Measurements from ENCODE around the gene HSF2. TPM values are rescaled to one million over a fixed set of nuclear protein-coding genes. Genes with fewer than 3 reads are reported as not detected.
A peak's percentile ranks its signal among the peaks of the same experiment; 100 is the strongest.

HSF2 gene
- total and polyA plus RNA-seq, 2 of the 13 experiments (the other 11 are each of a cell fraction or from before 2014, with no cell fraction given): 24.8 to 26.4 TPM

DNA sequence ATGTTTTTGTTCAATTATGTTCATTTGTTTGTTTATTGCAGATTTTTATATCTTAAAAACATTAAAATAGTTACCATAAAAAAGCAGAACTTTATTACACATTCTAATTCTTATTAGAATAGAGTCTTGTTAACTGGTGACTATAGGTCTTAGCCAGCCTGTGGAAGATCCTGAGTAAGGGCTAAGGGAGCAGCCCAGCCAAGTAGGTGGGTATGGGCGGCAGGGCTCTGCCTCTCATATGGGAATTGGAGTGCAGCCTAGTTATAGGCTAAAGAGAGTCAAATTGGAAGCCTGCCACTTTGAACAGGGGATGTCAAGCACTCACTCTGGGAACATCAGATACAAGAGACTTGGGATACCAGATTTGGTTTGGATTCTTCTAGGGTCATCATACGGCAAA, 10.5 kb upstream of the HSF2 start:
- H3K4me2 ChIP-seq (ENCODE audit: low read depth, low read length): no peak overlapping the region
- POLR2A ChIA-PET: no interaction called here
- H3K9me3 ChIP-seq (ENCODE audit: low read length): no peaks in the 10 kb centered on the region
- DNase-seq (ENCODE audit: low spot score): no peak
- H3K4me3 ChIP-seq (replicated peaks in 1 of 3; ENCODE audit: insufficient read depth in 1 of 3, low read depth in 2 of 3, low read length in 3 of 3): no peak overlapping the region
- no peaks in the 10 kb centered on the region for H4K20me1 ChIP-seq (ENCODE audit: insufficient read depth, low read length)
- H3K4me1 ChIP-seq (ENCODE audit: insufficient read depth, low read length): no peaks in the 10 kb centered on the region
- no peaks in the 10 kb centered on the region for H3K79me2 ChIP-seq (ENCODE audit: insufficient read depth, low read length)
- FAIRE-seq: no peak
- H3K9ac ChIP-seq (ENCODE audit: insufficient read depth, low read depth, low read length): no peak overlapping the region
- CTCF ChIA-PET (ENCODE audit: low intra/inter-chr PET ratio, low total read pairs): no interaction called here
- BruUV-seq (replicated peaks): no TSS peak
- no peak overlapping the region for H3K27ac ChIP-seq (ENCODE audit: extremely low read length, insufficient read depth, low read length)
- intact Hi-C loops (cut with micrococcal nuclease; ENCODE audit: unreplicated experiment) (no loop called here), in situ Hi-C loops (cut with HindIII; ENCODE audit: extremely low pct_ligation_motif_present, low pct_unique_long_range_greater_than_20kb) (loop anchor here (25.0 kb wide), 1 partner anchor 148 kb away; no protein-coding TSS in a partner anchor)
- WGBS (ENCODE audit: low lambda C conversion rate): 50% methylated on average over 2 of the region's 2 CpGs
- TF ChIP-seq ASH2L (IDR thresholded peaks at IDR 0.05; ENCODE audit: insufficient read length, low read depth, low read length): no peak
- TF ChIP-seq, protein P1, sequence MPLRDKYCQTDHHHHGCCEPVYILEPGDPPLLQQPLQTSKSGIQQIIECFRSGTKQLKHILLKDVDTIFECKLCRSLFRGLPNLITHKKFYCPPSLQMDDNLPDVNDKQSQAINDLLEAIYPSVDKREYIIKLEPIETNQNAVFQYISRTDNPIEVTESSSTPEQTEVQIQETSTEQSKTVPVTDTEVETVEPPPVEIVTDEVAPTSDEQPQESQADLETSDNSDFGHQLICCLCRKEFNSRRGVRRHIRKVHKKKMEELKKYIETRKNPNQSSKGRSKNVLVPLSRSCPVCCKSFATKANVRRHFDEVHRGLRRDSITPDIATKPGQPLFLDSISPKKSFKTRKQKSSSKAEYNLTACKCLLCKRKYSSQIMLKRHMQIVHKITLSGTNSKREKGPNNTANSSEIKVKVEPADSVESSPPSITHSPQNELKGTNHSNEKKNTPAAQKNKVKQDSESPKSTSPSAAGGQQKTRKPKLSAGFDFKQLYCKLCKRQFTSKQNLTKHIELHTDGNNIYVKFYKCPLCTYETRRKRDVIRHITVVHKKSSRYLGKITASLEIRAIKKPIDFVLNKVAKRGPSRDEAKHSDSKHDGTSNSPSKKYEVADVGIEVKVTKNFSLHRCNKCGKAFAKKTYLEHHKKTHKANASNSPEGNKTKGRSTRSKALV (CRISPR knock-in tag; IDR thresholded peaks at IDR 0.05): no peak
- H3K27me3 ChIP-seq (ENCODE audit: control insufficient read depth in 1 of 2, insufficient read depth in 2 of 2, low read length in 2 of 2): peaks cover 0 to 3% of the 10 kb centered on the region in 2 experiments; a peak in 1 of 5 replicates
- no peak for ATAC-seq
- no peak overlapping the region for H2AFZ ChIP-seq (ENCODE audit: low read length)
- no peaks in the 10 kb centered on the region for H3K36me3 ChIP-seq (replicated peaks in 1 of 2; ENCODE audit: control insufficient read depth in 1 of 2, insufficient read depth in 2 of 2, low read length in 2 of 2)

DNA sequence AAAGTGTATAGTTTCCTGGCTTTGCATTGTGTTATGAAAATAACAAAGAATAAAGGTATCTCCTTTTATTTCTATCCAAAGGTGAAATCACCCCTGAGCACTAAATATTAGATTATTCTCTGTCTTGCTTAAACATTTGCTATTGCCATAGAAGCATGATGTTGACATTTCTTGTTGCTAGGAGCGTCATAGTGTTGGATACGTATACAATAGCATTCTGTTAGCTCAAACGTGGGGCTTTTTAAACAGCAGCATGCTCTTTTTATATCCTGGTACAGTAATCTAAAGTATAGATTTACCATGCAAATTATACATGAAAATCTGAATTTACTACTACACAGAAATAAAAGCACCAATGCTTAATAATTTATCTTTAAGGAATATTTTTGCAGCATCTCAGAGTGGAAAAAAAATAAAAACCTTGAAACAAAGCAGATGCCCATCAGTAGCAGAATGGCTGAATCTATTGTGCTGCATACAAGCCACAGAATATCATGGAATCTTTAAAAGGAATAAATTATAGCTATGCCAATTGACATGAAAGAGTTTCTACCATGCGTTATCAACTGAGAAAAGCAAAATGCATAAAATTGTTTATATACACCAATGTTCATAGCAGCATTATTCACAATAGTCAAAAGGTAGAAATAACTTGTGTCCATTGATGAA, 9.6 kb upstream of the HSF2 start:
- H3K4me2 ChIP-seq (ENCODE audit: low read depth, low read length): no peak overlapping the region
- no peak overlapping the region for H3K27ac ChIP-seq (ENCODE audit: extremely low read length, insufficient read depth, low read length)
- ChIA-PET CTCF (ENCODE audit: low intra/inter-chr PET ratio, low total read pairs) (no interaction called here), POLR2A (no interaction called here)
- no peaks in the 10 kb centered on the region for H4K20me1 ChIP-seq (ENCODE audit: insufficient read depth, low read length)
- H3K36me3 ChIP-seq (replicated peaks in 1 of 2; ENCODE audit: control insufficient read depth in 1 of 2, insufficient read depth in 2 of 2, low read length in 2 of 2): no peaks in the 10 kb centered on the region
- no peak overlapping the region for H3K4me3 ChIP-seq (replicated peaks in 1 of 3; ENCODE audit: insufficient read depth in 1 of 3, low read depth in 2 of 3, low read length in 3 of 3)
- BruUV-seq (replicated peaks): no TSS peak
- H3K79me2 ChIP-seq (ENCODE audit: insufficient read depth, low read length): no peaks in the 10 kb centered on the region
- in situ Hi-C loops (cut with HindIII; ENCODE audit: extremely low pct_ligation_motif_present, low pct_unique_long_range_greater_than_20kb): loop anchor here (25.0 kb wide), 1 partner anchor 147 kb away; no protein-coding TSS in a partner anchor
- WGBS (ENCODE audit: low lambda C conversion rate): 2% methylated on average over 4 of the region's 4 CpGs
- peaks cover 0 to 3% of the 10 kb centered on the region in 2 experiments; a peak in 1 of 5 replicates for H3K27me3 ChIP-seq (ENCODE audit: control insufficient read depth in 1 of 2, insufficient read depth in 2 of 2, low read length in 2 of 2)
- intact Hi-C loops (cut with micrococcal nuclease; ENCODE audit: unreplicated experiment): no loop called here
- FAIRE-seq: no peak
- TF ChIP-seq RFX5 (IDR thresholded peaks at IDR 0.05; ENCODE audit: low read depth, low read length): peak; percentile 61; the same call in 1 of the 2 replicates
- TF ChIP-seq ISX (CRISPR knock-in tag; conservative IDR thresholded peaks at IDR 0.05): no peak
- TF ChIP-seq CREM (IDR thresholded peaks at IDR 0.05): no peak
- TF ChIP-seq CREM (CRISPR knock-in tag; IDR thresholded peaks at IDR 0.05): no peak
- TF ChIP-seq, protein P2, sequence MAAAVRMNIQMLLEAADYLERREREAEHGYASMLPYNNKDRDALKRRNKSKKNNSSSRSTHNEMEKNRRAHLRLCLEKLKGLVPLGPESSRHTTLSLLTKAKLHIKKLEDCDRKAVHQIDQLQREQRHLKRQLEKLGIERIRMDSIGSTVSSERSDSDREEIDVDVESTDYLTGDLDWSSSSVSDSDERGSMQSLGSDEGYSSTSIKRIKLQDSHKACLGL (CRISPR knock-in tag; IDR thresholded peaks at IDR 0.05): no peak
- no peak for TF ChIP-seq ZSCAN12 (CRISPR knock-in tag; IDR thresholded peaks at IDR 0.05)
- TF ChIP-seq RFX3 (CRISPR knock-in tag; IDR thresholded peaks at IDR 0.05): 0 out of 2 replicates have a peak, but pooled peaks have one; percentile 36
- peak; percentile 12; the same call in 1 of the 2 replicates for TF ChIP-seq CREB1 (IDR thresholded peaks at IDR 0.05)
- no peak for TF ChIP-seq CREB1 (CRISPR knock-in tag; IDR thresholded peaks at IDR 0.05)
- no peak for TF ChIP-seq ZNF256 (CRISPR knock-in tag; conservative IDR thresholded peaks at IDR 0.05)
- TF ChIP-seq RFX1 (IDR thresholded peaks at IDR 0.05): peak; percentile 61
- no peak for ATAC-seq
- peak; percentile 23 for DNase-seq (ENCODE audit: low spot score)
- no peak overlapping the region for H2AFZ ChIP-seq (ENCODE audit: low read length)
- H3K9ac ChIP-seq (ENCODE audit: insufficient read depth, low read depth, low read length): no peak overlapping the region
- H3K4me1 ChIP-seq (ENCODE audit: insufficient read depth, low read length): no peaks in the 10 kb centered on the region
- H3K9me3 ChIP-seq (ENCODE audit: low read length): no peaks in the 10 kb centered on the region
